HL-60/S4 treated with phorbol 12-myristate 13-acetate at 8.2 ng/mL for 4 days and 3 days (cell line): ENCODE data around the gene NPW.

ENCODE experiments used
- in situ Hi-C: fragments of 300-500 bp; cut with MboI; formaldehyde crosslinking; loops from 2 replicates; pipeline ENCODE4 v1.15.0; 2022; ENCODE audit warnings: low sequenced_read_pairs

The NPW gene

DNA sequence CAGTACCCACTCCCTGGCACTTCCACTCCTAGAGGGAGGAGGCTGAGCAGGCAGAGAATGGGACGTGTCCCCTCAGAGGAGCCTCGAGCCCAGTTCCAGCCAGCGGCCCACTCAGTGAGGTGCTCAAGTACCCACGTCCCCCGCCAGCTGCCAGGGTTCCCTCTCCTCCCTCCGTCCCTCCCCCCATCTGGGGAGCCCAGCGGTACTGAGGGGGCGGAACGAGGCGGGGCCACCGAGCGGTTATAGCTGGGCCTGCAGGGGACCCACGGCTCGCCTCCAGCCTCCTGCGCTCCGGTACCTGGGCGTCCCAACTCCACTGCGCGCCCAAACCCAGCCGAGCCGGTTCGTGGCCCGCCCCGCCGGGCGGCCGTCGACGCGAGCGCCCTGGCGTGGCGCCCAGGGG, at the start of gene NPW:
Gene NPW, plus strand, starts transcription at position 268 of the 403 bp plus-strand sequence.
- in situ Hi-C loops, result loop anchor here (25.0 kb wide), 1 partner anchor 118 kb away; the partner anchor contains the start of genes PKD1 and RAB26

GRCh38 chr16:1971796-1972489, 47.6 kb upstream of the NPW start, which contains the start of gene TBL3:
Gene TBL3, plus strand, starts transcription at chr16:1972053. Its CDS starts 112 bp downstream, at chr16:1972165.
- in situ Hi-C loops, result no loop called here

DNA sequence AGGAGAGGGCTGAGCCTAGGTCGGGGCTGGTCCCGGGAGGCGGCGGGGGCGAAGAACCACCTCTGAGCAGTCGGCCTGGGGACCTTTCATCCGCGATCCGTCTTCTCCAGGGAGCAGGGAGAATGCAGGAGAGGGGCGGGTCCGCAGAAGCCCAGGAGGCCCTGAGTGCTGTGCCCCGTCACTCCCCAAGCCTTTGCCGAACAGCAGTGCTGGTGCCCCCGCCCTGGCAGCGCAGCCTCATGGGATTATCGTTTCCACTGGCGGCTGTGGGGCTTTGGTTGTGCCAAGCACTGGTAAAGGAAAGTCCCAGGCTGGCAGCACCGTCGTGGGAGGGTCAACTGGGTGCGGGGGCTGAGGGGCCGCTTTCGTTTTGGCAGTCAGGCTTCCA, 47.1 kb upstream of the NPW start:
- in situ Hi-C loops, result no loop called here

DNA sequence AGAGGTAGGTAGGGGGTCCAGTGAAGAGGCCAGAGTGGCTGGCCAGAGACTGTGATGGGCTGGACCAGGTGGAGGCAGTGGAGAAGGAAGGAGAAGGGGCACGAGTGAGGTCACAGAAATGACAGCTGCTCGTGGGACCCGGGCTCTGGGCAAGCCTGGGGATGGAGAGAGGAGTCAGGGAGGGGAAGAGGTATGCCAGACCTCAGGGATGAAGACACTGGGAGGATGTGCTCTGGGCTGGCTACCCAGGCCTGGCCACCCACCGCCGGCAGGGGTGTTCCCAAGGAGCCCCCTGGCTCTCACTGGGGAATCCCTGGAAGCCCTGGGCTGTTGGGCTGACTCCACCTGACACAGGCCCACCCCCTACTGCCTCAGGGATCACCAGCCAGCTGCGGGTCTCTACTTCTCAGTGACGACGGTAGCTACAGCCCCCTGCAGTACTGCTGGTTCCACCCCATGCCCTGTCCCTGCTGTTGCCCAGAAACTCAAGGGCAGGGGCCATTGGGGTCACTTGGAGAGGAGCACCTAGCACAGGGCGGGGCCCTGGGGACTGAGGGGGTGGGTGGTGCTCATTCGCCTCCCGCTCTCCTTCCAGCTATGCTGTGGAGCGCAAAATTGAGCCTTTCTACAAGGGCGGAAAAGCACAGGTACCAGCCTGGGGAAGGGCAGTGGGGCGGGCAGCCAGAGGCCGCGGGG, 46.0 kb upstream of the NPW start:
- in situ Hi-C loops, result no loop called here

DNA sequence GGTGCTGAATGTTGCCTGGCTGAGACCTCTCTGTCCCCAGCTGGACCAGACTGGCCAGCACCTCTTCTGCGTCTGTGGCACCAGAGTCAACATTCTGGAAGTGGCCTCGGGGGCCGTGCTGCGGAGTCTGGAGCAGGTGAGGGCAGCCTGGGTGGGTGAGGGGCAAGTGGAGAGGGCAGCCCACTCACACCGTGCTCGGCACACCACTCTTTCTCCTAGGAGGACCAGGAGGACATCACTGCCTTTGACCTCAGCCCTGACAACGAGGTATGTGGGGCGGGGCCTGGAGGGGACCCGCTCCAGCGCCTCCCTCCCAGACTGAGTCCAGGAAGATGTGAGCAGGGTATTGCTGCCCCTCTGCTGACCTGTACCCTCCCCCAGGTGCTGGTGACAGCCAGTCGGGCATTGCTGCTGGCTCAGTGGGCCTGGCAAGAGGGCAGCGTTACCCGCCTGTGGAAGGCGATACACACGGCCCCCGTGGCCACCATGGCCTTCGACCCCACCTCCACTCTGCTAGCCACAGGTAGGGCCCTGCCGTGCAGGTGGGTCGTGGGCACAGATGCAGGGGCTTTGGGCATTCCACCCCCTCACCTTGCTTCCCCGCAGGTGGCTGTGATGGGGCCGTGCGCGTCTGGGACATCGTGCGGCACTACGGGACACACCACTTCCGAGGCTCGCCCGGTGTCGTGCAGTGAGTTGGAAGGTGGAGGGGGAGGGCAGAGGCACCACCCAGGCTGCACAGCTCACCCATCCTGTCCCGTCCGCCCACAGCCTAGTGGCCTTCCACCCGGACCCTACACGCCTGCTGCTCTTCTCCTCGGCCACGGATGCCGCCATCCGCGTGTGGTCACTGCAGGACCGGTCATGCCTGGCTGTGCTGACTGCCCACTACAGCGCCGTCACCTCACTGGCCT, 45.2 kb upstream of the NPW start:
- in situ Hi-C loops, result no loop called here

- in situ Hi-C loops, result no loop called here
These were observed 44.0 kb upstream of the NPW start for GRCh38 chr16:1975432-1976215.

- in situ Hi-C loops, result no loop called here
These were observed 43.4 kb upstream of the NPW start for GRCh38 chr16:1976216-1976520.

GRCh38 chr16:1976951-1977874, 42.4 kb upstream of the NPW start:
- in situ Hi-C loops, result no loop called here

DNA sequence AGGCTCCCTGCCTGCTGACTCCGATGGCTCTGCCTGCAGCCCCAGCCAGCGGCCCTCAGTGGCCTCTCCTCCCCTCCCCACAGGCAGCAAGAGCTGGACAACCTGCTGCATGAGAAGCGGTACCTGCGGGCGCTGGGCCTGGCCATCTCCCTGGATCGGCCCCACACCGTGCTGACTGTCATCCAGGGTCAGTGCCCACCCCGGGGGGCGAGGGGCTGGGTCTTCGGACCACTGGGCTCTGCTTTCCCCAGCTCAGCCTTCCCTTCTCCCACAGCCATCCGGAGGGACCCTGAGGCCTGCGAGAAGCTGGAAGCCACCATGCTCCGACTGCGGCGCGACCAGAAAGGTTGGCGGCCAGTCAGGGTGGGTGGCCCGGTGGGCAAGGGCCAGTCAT, 41.7 kb upstream of the NPW start:
- in situ Hi-C loops, result no loop called here

GRCh38 chr16:1978476-1979120, 41.0 kb upstream of the NPW start:
- in situ Hi-C loops, result no loop called here

DNA sequence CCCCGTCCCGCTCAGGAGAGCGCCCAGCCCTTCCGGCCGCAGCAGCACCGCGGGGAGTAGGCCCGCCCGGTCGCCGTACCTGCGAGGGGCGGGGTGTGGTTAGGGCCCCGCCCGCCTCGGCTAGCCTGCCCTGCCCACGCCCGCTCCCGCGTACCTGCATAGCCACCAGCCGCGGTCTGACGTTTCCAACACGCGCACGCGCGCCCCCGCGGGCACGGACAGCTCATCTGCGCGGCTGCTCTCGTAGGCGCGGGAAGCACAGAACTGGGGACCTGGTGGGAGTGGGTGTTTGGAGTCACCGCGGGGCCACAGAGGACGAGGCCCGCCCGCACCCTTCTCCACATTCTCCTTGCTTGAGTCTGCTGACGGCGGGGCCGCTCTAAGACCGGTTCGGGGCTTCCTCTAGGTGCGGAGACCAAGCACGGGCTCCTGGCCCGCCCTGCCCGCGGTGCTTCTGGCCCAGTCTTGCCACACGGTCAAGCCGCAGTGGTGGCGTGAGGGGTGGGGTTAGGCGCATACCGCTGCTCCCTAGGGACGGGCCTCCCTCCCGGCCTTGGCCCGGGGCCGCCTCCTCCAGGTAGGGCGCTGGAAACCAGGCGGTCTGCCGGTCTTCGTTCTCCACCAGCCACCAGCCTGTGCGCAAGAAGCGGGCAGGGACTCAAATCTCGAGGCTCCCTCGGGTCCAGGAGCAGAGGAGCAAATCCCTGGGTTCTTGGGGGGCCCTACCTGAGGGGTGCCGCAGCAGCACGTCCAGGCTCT, 40.1 kb upstream of the NPW start:
- in situ Hi-C loops, result no loop called here

- in situ Hi-C loops, result no loop called here
These were observed 39.4 kb upstream of the NPW start for GRCh38 chr16:1980030-1980769.

DNA sequence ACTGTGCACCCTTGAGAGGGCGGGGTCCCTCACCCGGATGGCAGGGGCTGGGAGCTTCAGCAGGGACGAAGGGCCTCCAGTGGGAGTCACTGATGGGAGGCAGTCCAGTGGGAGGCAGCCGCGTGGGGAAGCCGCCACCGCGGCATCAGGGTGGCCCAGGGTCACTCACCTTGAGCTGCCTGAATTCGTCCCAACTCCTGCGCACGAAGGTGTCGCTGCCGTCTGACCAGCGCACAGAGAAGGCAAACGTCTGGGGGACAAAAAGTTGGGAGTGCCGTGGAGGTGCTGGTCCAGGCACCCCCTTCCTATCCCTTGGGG, 38.9 kb upstream of the NPW start:
- in situ Hi-C loops, result no loop called here

DNA sequence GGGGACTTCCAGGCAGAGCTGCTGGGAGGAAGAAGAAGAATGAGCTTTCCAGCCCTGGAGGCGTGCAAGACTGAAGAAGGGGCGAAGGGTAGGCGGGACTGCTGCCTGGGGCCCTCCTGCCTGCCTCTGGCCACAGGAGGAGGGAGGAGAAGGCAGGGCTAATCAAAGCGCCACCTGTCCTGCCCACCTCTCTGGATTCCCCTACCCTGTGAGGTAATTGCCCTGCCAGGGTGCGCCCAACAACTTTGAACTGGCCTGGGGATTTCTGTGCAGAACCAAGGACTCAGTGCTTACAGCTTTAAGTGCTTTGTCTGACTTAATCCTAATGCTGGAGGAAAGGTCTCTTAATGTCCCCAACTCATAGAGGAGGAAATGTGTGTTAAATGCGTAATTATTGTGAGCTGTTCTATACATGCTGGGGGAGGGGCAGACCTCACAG, 38.2 kb upstream of the NPW start, which contains the start of gene NOXO1:
Gene NOXO1, minus strand, starts transcription at position 72 of the 439 bp plus-strand sequence. CDS start 290 bp downstream, outside the sequence.
- in situ Hi-C loops, result no loop called here

- in situ Hi-C loops, result no loop called here
These were observed 37.6 kb upstream of the NPW start for GRCh38 chr16:1982013-1982433.

DNA sequence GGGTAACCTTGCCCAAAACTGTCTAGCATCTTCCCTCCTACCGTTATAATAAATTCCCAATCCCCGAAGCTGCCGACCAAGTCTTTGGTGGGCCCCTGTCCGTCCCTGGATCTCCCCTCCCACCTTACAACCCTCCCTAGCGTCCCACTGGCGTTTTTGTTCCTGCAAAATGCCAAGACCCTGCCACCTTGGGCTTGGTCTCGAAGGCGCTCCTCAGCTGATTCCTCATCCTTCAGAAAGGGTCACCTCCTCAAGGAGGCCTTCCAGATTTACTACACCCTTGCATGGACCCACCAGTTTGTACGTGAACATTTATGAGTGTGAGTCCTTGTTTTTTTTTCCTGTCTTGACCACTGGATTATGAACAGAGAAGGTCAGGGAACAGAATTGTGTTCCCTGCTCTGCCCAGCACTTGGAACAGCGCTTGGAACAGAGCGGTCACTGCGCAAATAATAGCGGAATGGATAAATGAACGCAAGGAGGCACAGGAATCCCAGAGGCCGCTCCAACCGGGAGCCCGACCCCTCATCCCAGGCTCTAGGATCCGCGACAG, 36.5 kb upstream of the NPW start:
- in situ Hi-C loops, result no loop called here

DNA sequence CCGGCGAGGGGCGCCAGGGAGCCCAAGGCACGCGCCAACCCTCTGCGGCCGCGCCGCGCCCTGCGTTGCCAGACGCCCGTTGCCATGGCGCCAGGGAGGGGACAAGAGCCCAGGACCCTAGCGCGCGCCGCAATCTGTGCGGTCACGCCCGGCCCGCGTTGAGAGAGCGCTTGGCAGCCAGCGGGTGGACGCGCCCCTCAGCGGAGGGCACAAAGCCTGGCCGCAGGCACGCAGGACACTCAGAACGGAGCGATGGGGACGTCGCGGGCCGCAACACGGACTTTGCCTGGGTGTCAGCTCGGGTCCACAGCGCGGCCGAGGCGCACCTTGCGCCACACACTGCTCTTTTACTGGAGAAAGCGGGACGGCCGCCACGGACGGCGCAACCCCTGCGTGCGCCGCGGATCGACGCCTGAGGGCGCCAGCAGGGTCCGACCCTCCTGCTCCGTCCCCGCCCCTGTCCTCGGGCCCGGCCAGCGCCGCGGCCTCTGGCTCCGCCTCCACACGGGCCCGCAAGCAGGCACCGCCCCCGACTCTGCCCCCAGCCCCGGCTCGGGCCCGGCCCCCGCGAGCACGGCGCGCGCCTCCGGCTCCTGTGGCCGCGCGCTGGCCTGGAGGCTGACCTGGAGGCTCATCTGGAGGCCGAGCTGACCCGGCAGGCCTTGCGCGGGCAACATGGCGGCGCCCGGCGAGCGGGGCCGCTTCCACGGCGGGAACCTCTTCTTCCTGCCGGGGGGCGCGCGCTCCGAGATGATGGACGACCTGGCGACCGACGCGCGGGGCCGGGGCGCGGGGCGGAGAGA, 35.8 kb upstream of the NPW start, which contains the start of gene GFER:
Gene GFER, plus strand, starts transcription at position 650 of the 803 bp plus-strand sequence. Its CDS starts 26 bp downstream, at position 676.
- in situ Hi-C loops, result no loop called here
